GM06990 (cell line): ENCODE data around the gene SLC30A3.
"Not testable (repeated sequence)": the region's sequence is repeated elsewhere in the genome, so short reads cannot be mapped to it uniquely, and the experiment has no call there.

ENCODE experiments used
- DNase-seq: peaks from one replicate; pipeline ENCODE4 v3.0.0-alpha.2; 2011; ENCODE audit not compliant: insufficient read length; ENCODE audit errors: extremely low read depth
- H3K27me3 ChIP-seq: replicated peaks from 2 replicates; pipeline ENCODE4 v1.6.0; 2011; ENCODE audit warnings: low read length; ENCODE audit not compliant: control insufficient read depth, insufficient read depth
- H3K36me3 ChIP-seq: 2 replicates; pipeline ENCODE4 v1.5.1; 2011; ENCODE audit warnings: low read length; ENCODE audit not compliant: control insufficient read depth, insufficient read depth
- H3K4me3 ChIP-seq: replicated peaks from 2 replicates; pipeline ENCODE4 v1.5.1; 2011; ENCODE audit warnings: low read depth, mild to moderate bottlenecking, control low read depth, low read length
- CTCF ChIP-seq: IDR thresholded peaks from 2 replicates; pipeline ENCODE4 v1.5.1; 2011; ENCODE audit warnings: low read length, control low read depth, mild to moderate bottlenecking, inconsistent platforms; ENCODE audit not compliant: insufficient read depth, poor library complexity, severe bottlenecking

The SLC30A3 gene

GRCh38 chr2:27271631-27272340 lies 8.9 kb upstream of the SLC30A3 start:
- no peak for DNase-seq
- no peak for TF ChIP-seq CTCF
- no peak overlapping the region for H3K4me3 ChIP-seq
- H3K36me3 ChIP-seq = no peaks in the 10 kb centered on the region
- H3K27me3 ChIP-seq = no peaks in the 10 kb centered on the region

- Histone ChIP-seq H3K36me3 (no peaks in the 10 kb centered on the region), H3K27me3 (no peaks in the 10 kb centered on the region; the same call in 1 of the 2 replicates), H3K4me3 (no peak overlapping the region)
- DNase-seq = no peak
- TF ChIP-seq CTCF = no peak
Observed at GRCh38 chr2:27270670-27271069, 7.8 kb upstream of the SLC30A3 start.

GRCh38 chr2:27270131-27270530 lies 7.3 kb upstream of the SLC30A3 start:
- Histone ChIP-seq H3K36me3 (no peaks in the 10 kb centered on the region), H3K4me3 (no peak overlapping the region), H3K27me3 (no peaks in the 10 kb centered on the region; the same call in 1 of the 2 replicates)
- no peak for DNase-seq
- TF ChIP-seq CTCF = no peak

GRCh38 chr2:27268296-27268695 lies 5.4 kb upstream of the SLC30A3 start:
- not testable (repeated sequence) for H3K27me3 ChIP-seq, DNase-seq, H3K36me3 ChIP-seq, H3K4me3 ChIP-seq

GRCh38 chr2:27265536-27265870 lies 2.7 kb upstream of the SLC30A3 start:
- H3K27me3 ChIP-seq = peaks cover 6% of the 10 kb centered on the region

More at GRCh38 chr2:27265536-27265870, 2.7 kb upstream of the SLC30A3 start:
- no peak overlapping the region for H3K4me3 ChIP-seq
- DNase-seq = no peak
- H3K36me3 ChIP-seq = no peaks in the 10 kb centered on the region
- no peak for TF ChIP-seq CTCF
